Measurements from ENCODE around the gene TSNAXIP1.
"Not testable (repeated sequence)": the region's sequence is repeated elsewhere in the genome, so short reads cannot be mapped to it uniquely, and the experiment has no call there.

TSNAXIP1 gene

GRCh38 chr16:67861877-67862276 is 55.2 kb downstream of the TSNAXIP1 start:
- DNase-seq: no peak

DNA sequence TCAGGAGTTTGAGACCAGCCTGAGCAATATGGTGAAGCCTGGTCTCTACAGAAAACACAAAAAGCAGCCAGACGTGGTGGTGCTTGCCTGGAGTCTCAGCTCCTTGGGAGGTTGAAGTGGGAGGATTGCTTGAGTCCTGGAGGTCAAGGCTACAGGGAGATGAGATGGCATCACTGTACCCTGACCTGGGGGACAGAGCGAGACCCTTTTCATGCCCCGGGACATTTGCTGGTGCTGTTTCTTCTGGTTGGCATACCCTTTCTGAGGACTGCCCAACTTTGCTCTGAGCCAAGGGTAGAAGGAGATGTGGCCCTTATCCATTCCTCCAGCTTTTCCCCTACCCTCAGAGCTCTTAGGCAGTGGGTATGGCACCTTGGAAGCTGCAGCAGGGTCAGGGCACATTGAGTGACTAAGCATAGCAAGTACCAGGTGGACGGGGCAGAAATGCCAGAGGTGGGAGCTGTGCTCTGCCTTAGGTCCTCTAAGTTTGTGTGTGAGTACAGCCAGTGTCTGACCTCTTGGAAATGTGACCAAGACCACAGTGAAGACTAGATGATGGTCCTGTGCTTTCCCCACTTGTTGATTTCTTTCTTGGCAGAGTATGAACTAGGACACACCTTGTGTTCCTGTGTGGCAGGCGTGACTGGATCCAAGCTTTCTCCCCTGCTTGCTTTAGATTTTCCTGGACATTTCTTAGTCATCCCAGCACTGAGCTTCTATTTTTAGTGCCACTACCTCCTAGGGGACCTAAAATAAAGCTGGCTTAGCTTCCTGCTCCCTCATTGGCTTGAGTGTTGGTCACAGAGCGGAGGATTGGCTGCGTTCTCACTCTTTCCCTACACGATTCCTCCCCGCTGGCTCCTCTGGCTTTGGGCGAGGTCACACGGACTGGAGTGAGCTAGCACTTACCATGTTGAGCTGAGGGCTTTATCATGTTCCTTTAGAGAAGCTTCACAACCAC is 56.2 kb downstream of the TSNAXIP1 start:
- no peak for DNase-seq

- not testable (repeated sequence) for DNase-seq
Observed at GRCh38 chr16:67864044-67864443, 57.4 kb downstream of the TSNAXIP1 start.

DNA sequence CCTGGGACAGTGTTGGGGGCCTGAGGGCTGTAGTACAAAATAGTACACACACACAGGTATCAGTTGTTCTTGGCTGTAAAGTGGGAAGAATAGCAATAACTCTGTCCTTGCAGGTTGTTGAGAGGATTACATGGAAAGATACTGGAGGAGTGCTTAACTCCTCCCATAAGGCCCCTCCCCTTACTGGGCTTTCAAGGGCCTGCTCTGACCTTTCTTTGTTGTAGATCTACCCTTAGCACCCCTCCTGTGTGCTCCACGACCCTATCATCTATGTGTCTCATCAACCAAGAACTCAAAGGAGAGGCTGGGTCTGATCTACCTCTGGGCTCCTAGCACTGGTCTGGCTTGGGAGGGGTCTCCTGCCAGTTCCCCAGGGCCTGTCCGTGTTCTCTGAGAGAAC is 57.9 kb downstream of the TSNAXIP1 start:
- DNase-seq: no peak

DNA sequence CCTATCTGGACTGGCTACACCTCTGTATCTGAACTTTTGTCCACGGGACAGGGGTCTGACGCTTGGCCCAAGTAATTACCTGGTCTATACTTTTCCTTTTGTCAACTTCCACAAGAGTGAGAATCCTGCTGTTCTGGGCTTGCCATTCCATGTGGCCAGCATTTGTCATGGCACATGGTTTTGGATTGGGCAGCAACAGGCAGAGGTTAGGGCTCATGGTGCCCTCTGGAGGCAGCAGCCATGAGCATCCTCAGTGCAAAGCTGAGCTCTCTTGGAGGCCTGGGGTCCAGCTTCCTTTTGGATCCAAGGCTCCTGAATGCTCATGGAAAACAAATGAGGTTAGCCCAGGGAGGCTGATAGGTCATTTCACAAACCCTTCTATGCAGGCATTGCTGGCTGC is 58.6 kb downstream of the TSNAXIP1 start:
- DNase-seq: no peak

- DNase-seq: no peak
Observed at GRCh38 chr16:67868290-67868689, 61.6 kb downstream of the TSNAXIP1 start.

GRCh38 chr16:67869653-67870052 is 63.0 kb downstream of the TSNAXIP1 start:
- no peak for DNase-seq

DNA sequence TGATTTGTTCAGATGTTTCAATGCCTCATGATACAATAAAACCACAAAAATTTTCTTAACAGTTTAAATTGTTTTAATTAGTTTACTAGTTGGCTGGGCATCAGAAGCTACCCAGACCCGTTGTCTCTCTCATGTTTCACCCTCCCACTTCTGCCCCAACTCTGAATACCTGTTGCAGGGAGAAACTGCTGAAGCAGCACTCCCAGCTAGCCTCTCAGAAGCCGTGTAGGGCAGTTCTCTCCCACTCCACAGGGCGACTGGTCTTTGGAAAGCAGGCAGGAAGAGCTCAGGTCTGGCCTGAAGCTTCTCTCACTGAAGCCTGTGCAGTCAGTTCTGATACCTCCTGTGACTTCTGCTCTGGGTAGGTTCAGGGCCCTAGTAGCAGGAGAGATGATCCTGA is 64.6 kb downstream of the TSNAXIP1 start:
- no peak for DNase-seq

DNA sequence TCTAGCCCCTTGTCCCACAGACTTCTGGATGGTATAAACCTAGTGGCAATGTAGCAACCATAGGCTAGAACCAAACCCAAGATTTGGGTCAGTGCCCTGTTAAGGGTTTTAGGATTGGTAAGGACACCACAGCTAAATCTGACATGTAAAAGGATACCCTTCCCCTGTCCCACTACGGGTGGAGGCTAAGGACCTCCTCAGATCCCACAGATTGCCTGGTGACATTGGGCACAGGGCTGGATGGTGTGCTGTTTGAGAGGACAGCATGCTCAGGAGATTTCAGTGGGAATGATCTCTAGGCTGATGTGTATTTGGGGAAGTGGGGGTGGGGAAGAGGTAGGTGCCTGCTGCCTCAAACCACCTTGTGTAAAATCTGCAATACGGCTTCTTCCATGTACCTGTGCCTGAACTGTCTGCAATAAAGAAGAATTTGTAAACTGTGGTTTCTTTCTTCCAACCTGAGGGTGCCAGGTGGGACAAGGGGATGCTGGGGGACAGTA is 65.5 kb downstream of the TSNAXIP1 start:
- DNase-seq: no peak

DNA sequence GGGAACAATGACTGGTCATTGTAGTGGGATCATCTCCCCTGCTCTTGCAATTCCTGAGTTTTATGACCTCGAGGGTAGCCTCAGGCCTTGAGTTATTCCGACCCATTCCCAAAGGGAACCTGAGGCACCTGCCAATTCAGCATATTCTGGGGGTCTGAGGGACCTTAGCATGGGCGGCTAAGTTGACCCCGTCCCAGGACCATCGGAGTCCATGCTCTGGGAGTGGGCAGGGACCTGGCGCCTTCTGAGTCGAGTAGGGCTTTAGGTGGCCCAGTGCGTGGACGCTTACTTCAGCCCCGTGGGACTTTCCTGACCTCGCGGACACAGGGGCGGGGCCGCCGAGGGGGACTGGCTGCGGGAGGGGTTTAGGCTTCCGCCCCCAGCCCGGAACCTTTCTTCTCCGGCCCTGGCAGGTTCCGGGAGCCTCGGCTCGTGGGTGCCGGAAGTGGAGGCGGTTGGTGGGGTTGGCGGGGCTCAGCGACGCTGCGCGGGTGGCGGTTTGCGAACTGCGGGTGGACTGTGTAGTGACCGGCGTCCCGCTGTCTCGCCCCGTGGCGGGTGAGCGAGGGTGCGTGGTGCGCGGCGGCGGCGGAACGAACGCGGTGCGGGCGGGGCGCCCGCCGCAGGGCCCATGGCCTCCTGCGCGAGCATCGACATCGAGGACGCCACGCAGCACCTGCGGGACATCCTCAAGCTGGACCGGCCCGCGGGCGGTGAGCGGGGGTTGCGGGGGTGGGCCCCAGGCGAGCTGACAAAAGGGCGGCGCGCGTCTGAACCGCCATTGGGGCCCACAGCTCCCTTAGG is 66.1 kb downstream of the TSNAXIP1 start, which contains the start of gene EDC4:
Gene EDC4 (plus strand): TSS at position 422 of the 804 bp plus-strand sequence. CDS start 210 bp downstream, at position 632.
- peak; percentile 85 for DNase-seq

DNA sequence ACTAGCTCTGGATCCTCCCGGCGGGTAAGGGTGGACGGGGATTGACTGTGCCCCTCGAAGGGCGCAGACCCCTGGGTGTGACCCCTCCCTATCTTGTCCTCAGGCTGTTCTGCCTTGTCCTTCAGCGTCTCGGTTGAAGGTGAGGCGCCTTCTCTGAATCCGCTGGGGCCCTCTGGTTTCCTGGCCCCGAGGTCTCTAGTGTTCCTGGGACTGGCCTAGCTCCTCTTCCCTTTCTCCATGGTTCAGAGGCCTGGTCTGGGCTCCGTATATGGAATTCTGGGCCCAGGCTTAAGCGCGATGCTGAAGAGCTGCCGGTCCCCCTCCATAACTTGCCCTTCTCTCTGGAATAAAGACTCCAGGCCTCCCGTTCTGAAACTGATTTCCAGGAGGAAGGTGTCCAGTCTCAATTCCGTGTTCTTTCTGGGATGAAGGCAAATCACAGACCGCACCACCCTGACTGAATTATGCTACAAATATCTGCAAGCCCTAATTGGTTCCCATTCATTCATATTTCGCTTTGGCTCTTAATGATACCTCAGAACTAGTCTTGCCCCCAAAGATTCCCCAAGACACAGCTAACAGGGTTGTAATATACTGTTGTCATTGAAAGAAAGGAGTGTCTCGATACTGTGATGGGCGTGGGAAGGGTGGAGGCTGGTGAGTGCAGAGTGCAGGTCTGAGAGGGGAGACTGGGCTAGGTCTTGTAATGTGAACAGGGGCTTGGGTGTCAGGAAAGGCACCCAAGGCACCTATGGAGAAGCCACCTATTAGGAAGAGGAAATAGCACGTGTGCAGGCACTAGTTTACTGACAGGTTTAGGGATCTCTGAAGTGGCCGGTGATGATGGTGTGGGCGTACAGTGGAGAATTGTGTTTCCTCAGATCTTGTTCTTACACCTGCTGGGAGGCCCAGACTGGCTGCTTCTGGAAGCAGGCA is 67.0 kb downstream of the TSNAXIP1 start:
- no peak for DNase-seq

GRCh38 chr16:67874372-67874771 is 67.7 kb downstream of the TSNAXIP1 start:
- DNase-seq: no peak

- no peak for DNase-seq
Observed at GRCh38 chr16:67877064-67877463, 70.4 kb downstream of the TSNAXIP1 start.
